ACHN (cell line): ENCODE measurements around the gene RRP8.

Experiments
- DNase-seq: peaks from one replicate; pipeline ENCODE4 v3.0.0-alpha.2; 2015
- in situ Hi-C: cut with HindIII; loops from 2 replicates; pipeline ENCODE4 v1.10.0; 2017; ENCODE audit warnings: low sequenced_read_pairs, low pct_ligation_motif_present, low pct_unique_long_range_greater_than_20kb

The RRP8 gene

DNA sequence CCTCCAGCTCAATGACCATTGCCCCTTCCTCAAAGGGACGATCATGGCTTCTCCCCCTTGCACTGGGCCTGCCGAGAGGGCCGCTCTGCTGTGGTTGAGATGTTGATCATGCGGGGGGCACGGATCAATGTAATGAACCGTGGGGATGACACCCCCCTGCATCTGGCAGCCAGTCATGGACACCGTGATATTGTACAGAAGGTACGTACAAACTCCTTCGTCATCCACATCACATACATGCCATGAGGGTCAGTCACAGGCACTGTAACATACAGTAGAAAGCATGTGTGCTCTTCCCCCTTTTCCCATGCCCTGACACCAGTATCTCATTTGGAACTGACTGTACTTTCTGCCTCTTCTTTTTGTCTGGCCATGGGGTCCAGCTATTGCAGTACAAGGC lies 4.6 kb upstream of the RRP8 start:
- in situ Hi-C loops, result no loop called here

DNA sequence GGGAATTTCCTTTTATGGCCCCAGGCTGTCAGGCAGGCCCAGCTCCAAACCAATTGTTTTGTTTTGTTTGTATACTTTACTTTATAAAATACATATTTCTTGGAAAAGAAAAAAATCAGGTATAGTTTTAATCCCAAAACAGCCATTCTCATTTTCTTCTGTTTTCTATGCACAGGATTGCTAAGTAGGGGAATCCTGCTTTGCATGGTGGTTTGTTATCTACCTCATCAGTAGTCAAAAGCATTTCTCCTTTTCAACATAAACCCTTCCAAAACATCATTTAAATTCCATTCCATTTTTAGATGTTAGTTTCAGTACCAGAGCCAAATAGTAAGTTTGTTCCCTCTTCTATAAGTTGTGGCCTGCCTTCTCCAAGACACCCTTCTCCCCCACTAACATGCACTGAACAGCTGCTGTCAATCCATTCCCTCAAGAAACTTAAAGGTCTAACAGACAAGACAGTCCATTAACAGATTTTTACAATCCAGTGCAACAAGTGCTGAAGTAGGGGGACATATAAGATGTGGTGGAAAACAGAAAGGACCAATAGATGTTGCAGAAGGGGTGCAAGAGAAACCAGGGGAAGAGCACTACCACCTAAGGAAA lies 3.9 kb upstream of the RRP8 start:
- in situ Hi-C loops, result no loop called here

More for the DNA sequence above, 4.6 kb upstream of the RRP8 start:
- DNase-seq, result no peak

DNA sequence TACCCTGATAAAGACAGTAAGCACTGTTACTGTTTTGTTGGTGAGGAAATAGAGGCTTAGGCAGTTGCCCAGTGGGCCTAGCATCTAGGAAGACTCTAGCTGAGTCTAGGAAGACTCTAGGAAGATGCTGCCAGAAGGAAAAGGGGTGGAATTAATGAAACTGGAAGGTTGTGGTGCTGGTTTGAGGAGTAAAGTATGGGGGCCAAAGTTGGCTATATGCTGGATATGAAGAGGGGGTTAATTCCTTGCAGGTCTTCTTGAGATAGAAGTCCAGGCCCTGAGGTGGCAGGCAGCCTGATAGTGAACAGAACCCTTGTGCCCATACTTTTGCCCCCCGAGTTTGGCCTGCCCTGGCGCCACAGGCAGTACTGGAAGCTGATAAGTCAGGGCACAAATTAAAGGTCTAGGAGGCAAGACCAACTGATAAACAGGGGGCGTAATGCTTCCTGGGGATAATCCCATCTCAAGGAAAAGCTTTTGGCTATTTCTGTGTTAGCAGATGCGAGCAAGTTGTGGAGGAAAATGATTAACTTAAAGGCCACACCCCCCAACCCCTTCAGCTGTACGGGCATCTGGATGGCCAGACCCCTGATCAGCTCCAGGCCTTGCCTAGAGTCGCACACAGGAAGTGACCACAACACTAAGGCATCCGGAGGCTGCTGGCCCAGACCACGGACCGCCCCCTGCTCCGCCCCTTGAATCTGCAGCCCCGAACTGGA lies 3.2 kb upstream of the RRP8 start:
- in situ Hi-C loops, result no loop called here
- peak; percentile 94 for DNase-seq

More for the DNA sequence above, 3.9 kb upstream of the RRP8 start:
- DNase-seq, result no peak

DNA sequence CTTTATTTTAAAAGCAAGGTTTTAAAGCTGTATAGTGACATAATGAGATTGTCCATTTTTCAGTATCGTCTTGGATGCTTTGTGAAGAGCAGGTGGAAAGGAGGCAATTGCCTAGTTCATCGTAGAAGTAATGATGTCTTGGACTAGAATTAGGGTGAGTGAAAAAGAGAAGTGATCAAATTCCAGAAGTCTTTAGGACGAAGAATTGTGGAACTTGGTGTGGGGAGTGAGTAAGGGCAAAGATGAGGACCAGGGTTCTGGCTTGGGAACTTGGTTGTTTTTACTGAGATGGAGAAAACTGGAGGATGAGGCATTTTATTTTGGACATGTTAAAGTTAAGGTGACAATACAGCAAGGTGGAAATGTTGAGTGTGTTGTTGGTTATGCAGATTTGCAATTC lies 1.4 kb upstream of the RRP8 start:
- no peak for DNase-seq

DNA sequence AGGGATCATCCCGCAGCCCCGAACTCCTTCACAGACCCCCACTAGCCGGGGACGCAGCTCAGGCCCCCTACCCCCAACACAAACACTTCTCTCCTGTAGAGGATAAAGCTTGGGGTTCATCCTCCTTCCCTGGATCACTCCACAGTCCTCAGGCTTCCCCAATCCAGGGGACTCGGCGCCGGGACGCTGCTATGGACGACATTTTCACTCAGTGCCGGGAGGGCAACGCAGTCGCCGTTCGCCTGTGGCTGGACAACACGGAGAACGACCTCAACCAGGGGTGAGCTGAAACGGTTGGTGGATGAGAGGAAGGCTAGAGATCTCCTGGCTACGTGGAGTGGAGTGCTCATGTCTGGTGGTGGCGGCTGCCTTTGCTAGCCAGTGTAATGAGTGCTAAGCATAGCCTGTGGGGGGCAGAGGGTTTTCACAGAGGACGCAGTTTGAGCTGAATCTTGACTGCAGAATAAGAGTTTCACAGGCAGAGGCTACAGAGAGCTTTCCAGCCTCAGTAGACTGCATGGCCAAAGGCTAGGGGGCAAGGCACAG lies 738 bp upstream of the RRP8 start:
- in situ Hi-C loops, result no loop called here
- DNase-seq, result peak; percentile 64

More for the DNA sequence above, 1.4 kb upstream of the RRP8 start:
- in situ Hi-C loops, result no loop called here

DNA sequence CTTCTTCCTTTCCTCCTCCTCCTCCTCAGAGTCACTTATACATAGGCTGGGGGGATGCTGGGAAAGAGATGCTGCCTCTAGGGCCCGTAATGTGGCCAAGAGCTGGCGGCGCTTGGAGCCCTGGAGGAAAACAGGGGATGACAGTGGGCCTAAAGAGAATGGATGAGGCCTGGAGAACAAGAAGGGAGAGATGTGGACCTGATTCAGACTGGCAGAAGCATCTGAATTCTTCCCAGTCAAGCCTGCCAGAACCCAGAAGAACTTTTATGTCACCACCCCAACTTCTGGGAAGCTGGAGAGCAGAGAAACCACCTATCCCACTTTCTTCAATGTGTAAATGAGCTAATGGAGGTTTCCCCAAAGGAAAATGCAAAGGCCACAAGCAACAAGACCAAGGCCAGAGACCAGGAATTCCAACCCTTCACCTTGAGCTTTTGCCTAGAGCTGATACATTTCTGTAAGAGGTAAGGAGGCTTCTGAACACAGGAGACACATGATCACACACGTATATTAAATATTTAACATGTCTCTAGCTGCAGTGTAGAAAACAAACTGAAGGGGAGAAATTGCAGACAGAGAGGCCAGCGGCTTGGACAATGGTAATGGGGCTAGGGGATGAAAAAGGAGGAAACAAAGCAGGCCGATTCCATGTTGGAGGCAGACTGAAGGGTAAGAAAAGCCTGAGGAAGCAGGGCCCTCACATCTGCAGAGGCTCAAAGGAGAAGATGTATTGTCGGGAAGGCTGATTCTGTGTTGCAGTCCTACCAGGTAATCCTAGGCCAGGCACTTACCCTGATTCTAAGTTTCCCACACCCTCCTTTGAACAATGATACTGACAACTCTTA lies 1.1 kb downstream of the RRP8 start:
- in situ Hi-C loops, result no loop called here
- no peak for DNase-seq

DNA sequence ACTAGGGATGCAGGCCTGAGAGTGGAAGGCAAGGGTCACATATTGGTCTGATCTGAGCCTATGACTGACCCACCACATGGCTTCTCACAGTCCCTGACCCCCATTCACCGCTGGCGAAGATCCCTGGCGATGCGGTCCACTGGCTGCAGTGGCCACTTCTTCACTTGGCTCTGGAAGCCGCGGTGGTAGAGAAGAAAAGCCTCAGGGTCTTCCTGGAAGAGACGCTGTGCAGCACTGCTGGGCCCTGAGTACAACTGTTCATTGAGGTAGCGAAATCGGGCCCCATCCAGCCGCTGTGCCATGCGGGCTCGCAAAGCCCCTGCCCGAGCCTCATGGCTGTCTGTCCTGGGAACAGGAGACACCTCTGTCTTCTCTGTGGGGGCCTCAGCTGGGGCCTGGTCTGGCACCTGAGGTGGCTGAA lies 2.4 kb downstream of the RRP8 start:
- in situ Hi-C loops, result no loop called here
- DNase-seq, result no peak

DNA sequence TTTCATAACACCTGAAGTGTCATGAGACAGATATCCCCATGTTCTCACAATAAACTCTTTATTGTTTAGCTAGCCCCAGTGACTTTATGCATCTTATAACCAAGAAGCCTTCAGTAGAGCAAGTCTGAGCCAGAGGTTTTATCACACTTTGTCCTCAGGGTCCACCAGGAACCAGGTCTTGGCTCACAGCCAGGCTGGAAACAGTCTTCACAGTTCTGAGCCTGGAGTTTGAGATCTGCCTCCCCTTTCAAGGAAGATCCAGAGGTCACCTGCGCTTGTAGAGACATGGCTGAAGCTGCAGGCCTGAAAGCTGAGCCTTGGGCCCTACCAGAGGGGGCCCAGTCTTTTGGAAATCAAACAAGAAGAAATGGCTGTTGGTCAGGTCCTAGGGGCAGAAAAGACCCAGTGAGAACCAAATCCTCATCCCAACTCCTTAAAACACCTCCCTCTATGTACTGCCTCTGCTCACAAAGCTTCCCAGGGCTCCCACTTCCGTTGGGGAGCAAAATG lies 3.5 kb downstream of the RRP8 start:
- DNase-seq, result no peak
- in situ Hi-C loops, result no loop called here

DNA sequence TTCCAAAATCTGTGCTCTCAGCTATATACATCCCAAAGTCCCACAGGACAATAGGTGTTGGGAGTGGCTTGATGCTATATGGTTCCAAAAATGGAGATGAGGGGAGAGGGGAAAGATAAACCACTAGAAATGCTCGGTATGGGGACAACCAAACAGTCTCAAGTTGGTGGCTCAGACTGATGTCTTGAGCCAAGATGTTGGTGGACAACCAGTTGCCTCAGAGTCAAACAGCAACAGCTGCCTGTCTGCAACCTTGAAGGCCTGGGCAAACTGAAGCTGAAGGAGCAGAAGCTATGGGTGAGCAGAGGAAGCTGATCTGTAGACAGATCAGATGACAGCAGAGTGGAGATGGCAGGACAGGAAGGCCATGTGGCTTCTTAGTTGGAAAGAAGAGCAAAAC lies 4.0 kb downstream of the RRP8 start:
- DNase-seq, result no peak
- in situ Hi-C loops, result no loop called here

DNA sequence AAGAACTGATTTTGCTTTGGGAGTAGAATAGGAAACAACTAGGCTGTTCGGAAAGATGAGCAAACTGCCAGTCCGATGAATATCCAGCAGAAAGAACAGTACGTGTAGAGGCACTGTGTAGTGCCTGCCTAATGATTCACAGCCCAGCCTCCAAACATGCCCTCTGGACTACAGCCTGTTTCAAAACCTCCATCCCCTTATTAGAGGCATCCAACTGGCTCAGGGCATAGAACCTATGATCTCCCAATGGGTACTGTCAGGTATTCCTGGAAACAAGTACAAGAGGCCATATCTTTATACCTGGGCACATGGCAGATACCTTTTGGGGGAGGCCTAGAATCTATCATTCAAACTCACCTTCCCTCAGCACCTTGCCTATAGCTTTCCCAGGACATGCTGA lies 4.9 kb downstream of the RRP8 start:
- DNase-seq, result no peak
- in situ Hi-C loops, result no loop called here

DNA sequence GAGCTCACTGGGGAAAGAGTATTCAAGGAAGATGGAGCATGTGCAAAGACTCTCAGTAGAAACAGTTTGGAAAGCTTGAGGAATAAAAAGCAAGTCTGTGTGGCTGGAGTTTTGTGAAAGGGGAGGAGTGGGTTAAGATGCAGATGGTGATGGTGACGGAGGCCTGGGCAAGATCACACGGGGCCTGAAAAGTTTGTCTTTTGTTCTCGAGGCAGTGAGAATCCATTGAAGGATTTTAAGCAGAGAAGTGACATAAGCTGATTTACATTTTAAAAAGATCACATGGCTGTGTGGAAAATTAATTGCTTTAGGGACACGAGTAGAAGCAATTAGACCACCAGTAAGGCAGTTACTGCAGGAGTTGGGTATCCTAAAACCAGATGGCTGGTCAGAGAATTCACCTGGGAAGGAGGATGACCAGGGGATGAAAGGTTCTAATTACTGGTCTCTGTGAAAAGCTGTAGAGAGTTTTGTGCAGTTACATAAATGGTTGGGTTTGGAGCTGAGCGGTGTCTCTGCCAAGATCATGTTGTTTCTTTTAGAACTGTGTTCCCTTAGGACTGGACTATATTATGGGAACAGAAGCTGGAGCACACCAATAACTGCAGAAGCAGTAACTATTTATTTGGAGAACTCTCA lies 7.1 kb downstream of the RRP8 start:
- in situ Hi-C loops, result no loop called here
- no peak for DNase-seq

DNA sequence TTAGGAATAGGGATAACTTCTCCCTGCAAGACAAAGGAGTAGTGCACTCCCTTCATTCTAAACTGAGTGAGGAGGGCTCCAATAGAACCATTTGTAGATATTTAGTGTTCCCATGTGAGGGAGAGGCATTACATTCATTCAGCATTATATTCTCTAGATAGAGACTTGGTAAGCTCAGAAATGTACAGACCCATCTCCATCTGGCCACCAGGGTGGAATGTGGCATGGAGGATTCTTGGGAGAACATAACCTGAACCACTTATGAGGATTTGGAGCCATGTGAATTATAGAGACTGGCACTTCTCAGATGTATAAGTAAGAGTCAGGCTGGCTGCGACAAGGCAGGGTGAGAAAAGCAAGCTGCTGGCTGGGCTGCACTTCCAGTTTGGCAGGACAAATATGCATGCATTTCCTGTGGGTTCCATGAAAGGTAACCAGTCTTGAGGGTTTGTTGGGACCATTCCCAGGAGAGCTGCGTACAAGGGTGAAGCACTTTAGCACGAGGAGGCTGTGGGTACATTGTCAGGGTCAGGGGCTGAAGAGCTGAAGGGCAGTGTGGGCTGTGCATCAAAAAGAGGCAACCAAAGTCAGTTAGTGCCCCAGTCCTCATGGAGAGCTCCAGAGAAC lies 9.2 kb downstream of the RRP8 start:
- in situ Hi-C loops, result no loop called here
- no peak for DNase-seq

DNA sequence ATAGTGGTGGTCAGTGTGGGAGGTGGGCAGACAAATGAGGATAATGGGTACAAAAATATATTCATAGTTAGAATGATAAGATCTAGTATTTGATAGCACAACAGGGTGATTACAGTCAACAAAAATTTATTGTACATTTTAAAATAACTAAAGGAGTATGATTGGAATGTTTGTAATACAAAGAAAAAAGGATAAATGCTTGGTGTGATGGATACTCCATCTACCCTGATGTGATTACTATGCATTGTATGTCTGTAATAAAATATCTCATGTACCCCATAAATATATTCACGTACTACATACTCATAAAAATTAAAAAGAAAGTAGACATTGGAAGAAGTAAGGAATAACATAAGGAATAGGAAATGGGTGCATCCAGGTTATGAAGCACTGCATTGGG lies 15.4 kb downstream of the RRP8 start:
- in situ Hi-C loops, result no loop called here
- no peak for DNase-seq

DNA sequence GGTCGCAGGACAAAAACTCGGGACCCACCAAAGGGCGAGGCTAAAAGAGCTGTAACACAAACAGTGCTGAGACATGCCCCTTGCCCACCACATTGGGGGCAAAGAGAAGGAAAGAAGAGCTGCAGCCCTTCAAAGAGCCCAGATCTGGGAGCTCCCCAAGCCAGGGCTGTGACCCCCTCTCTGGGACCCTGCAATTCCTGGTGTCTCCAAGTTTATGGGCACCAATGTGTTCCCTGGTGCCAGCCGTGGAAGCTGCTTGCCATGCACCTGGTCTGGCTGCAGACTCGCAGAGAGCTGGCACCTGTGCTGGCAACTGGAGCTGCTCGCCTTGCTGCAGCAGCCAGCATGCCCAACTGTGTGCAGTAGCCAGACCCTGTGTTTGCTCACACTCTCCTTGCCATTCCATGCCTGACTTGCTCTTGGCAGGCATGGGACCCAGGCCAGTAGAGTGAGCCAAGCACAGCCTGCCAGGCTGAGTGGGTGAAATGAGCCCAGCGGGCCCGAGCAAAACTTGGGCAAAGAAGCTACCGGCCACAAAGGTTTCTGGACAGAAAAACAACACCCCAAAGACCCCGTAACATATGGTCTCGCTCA lies 16.0 kb downstream of the RRP8 start:
- in situ Hi-C loops, result no loop called here
- DNase-seq, result no peak

DNA sequence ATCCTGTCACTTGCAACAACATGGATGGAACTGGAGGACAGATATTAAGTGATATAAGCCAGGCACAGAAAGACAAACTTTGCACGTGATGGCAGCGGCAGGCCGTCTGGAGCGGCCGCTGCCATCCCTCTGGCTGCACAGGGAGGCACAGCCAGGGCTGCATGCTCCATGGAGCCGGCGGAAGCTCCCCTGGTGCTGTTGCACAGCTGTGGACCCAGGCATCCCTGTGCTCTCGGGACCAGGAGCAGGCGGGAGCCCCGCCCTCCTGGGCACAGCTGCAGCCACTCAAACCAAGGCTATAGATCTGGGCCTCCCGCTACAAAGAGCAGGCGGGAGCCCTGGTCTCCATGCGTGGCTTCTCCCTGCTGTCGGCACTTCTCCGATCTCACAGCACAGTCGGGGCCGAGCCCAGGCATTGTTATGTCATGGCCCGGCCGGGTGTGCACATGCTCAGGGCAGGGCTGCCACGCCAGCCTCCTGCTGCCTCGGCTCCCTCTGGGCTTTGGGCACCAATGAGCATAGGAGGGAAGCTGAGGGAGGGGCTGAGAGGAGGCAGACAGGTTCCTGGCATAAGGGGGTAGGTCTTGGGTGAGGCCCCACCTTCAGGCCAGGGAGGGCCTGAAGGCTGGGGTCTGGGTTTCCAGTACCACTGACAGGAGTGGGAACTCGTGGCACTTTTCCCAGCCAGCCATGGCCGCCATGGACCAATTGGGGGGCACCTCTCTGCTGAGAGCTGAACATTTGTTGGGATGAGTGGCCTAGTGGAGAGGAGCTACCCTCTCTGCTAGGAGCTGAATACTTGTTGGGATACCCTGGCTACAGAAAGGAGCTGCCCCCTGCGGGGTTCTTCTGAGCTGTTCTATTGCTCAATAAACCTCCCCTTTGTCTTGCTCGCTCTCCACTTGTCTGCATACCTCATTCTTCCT lies 16.7 kb downstream of the RRP8 start:
- DNase-seq, result no peak
- in situ Hi-C loops, result no loop called here

DNA sequence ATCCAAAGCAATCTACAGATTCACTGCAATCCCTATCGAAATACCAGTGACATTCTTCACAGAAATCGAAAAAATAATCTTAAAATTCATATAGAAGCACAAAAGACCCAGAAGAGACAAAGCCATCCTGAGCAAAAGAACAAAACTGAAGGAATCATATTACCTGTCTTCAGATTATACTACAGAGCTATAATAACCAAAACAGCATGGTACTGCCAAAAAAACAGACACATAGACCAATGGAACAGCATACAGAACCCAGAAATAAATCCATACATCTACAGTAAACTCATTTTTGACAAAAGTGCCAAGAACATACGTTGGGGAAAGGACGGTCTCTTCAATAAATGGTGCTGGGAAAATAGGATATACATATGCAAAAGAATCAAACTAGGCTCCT lies 18.9 kb downstream of the RRP8 start:
- no peak for DNase-seq
- in situ Hi-C loops, result no loop called here

DNA sequence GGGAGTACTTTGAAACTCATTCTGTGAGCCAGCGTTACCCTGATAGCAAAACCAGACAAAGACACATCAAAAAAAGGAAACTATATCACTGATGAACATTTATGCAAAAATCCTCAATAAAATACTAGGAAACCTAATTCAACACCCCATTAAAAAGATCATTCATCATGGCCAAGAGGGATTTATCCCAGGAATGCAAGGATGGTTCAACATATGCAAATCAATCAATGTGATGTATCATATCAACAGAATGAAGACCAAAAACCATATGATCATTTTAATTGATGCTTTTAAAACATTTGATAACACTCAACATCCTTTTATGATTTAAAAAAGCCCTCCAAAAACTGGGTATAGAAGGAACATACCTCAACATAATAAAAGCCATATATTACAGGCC lies 19.8 kb downstream of the RRP8 start:
- in situ Hi-C loops, result no loop called here
- DNase-seq, result no peak
